ENCODE results near the gene DNAJC5. TPM values are rescaled to one million over a fixed set of nuclear protein-coding genes. Genes with fewer than 3 reads are reported as not detected.

DNAJC5 gene
- total RNA-seq, 2 donors from 2014 or later, result 31.1 to 31.7 TPM

DNA sequence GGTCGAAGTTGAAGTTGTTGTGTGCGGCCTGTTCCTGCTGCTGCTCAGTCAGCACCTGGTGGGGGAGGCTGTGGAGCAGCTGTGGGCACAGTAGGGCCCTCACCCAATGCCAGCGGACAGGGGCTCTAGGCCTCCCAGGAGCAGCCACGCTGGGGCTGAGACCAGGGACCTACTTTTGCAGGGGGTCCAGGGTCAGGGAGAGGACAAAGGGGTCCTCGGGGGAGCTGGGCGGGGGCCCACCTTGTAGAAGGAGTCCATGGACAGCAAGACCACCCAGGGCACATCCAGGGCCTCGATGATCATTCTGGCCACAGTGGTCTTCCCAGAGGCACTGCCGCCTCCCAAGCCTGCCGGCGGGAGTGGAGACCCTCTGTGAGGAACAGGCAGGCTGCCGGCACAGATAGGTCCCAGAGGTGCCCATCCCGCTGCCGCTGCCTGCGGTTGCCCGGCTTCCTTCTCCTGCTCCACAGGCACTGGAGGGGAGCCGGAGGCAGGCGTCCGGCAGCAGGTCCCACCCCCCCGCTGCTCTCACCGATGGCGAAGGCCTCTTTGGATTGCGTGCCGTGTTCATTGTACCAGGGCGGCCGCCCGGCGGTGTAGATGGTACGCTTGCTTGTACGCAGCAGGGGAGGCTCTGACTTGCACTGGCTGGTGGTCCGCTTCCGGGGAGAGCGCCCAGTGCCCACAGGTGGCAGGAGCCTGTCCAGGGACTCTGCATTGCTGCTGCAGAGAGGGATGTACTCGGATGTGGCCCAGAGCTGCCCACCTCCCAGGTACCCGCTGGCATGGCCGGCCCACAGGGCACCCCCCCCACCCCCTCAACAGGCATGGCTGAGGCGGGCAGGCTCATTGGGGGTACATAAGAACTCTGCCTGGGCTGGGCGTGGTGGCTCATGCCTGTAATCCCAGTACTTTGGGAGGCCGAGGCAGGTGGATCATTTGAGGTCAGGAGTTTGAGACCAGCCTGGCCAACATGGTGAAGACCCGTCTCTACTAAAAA is 51.3 kb downstream of the DNAJC5 start:
- intact Hi-C loops (cut with DNase I), result no loop called here
- DNase-seq (ENCODE audit: low spot score), result no peak

DNA sequence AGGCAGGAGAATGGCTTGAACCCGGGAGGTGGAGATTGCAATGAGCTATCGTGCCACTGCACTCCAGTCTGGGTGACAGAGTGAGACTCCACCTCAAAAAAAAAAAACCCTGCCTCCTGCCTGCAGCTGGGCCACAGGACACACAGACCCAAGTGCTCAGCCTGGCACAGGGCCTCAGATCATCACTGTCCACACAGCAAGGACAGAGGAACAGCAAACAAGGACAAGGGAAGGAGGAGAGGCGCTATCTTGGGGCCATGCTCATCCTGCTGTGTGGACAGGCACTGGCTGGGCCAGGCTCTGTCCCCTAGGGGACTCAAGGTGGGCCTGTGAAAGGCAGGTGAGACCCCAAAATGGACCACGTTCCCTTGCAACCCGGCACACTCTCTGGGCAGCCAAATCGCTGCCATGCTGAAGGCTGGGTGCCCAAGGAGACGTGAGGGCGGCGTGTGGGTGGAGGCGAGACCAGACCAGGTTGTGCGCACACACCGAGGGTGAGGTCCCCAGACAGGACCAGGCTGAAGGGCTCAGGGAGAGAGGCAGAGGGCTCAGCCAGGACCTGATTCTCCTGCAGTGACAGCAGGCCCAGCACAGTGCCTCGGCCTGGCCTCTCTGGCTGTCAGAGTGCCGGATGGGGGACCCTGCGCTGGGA is 52.2 kb downstream of the DNAJC5 start:
- no peak for DNase-seq (ENCODE audit: low spot score)
- intact Hi-C loops (cut with DNase I), result no loop called here

GRCh38 chr20:63947638-63948456 is 52.9 kb downstream of the DNAJC5 start:
- intact Hi-C loops (cut with DNase I), result no loop called here
- no peak for DNase-seq (ENCODE audit: low spot score)

- intact Hi-C loops (cut with DNase I), result no loop called here
- DNase-seq (ENCODE audit: low spot score), result no peak
Measured at GRCh38 chr20:63950701-63951397, 55.9 kb downstream of the DNAJC5 start.

GRCh38 chr20:63951398-63952209 is 56.7 kb downstream of the DNAJC5 start:
- DNase-seq (ENCODE audit: low spot score), result no peak

GRCh38 chr20:63952210-63952535 is 57.2 kb downstream of the DNAJC5 start:
- no peak for DNase-seq (ENCODE audit: low spot score)
- intact Hi-C loops (cut with DNase I), result no loop called here

More at GRCh38 chr20:63951398-63952209, 56.7 kb downstream of the DNAJC5 start:
- intact Hi-C loops (cut with DNase I), result no loop called here

- intact Hi-C loops (cut with DNase I), result no loop called here
- DNase-seq (ENCODE audit: low spot score), result no peak
Measured at GRCh38 chr20:63952769-63953168, 57.8 kb downstream of the DNAJC5 start.

DNA sequence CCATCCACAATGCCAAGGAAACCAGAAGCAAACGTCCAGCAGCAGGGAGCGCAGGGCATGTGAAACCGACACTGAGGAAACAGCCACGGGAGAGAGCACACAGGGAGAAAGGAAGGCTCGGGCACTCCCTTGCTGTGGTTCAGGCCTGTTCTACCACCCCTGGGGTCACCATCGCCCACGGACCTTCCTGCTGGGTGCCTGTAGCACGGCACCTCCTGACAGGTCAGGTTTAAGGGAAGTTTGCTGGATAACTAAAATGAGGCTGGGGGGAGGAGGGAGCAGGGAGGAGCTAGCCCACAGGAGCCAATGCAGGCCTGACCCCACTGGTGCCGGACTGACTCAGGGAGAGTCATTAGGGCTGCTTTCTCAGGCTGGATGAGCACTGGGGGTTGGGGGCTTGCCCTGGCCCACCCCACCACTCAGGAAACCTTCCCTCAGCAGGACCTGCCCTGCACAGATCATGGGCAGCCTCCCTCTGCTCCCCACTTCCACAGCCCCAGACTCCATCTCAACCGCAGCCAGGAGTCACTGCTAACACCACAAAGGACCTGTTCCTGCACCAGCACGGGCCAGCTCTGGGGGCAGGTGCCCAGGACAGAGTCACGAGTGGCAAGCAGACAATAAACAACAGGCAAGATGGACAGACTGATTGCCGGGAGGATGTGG is 59.0 kb downstream of the DNAJC5 start:
- intact Hi-C loops (cut with DNase I), result no loop called here
- no peak for DNase-seq (ENCODE audit: low spot score)

DNA sequence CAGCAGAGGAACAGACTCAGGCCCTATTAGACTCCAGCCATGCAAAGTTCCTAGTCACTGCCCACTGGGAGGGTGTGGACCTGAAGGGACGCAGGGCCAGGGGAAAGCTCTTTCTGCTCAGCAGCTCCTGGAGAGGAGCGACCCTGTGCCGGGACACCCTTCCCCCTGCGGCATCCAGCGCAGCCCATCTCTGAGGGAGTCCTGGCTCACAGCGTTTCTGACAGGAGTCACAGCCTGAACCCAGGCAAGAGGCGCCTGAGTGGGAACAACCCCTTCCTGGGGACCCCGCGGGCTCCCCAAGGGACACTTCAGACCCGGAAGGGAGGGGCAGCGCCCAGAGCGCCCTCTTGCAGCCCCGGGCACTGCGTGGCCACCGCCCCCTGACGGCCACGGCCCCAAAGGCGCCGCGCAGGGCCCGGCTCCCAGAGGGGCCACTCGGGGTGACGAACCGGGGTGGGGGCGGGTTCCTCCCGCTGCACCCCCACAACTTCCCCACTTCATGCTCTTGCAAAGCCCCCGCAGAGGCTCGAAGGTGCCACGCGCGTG is 60.4 kb downstream of the DNAJC5 start:
- intact Hi-C loops (cut with DNase I), result no loop called here
- no peak for DNase-seq (ENCODE audit: low spot score)

DNA sequence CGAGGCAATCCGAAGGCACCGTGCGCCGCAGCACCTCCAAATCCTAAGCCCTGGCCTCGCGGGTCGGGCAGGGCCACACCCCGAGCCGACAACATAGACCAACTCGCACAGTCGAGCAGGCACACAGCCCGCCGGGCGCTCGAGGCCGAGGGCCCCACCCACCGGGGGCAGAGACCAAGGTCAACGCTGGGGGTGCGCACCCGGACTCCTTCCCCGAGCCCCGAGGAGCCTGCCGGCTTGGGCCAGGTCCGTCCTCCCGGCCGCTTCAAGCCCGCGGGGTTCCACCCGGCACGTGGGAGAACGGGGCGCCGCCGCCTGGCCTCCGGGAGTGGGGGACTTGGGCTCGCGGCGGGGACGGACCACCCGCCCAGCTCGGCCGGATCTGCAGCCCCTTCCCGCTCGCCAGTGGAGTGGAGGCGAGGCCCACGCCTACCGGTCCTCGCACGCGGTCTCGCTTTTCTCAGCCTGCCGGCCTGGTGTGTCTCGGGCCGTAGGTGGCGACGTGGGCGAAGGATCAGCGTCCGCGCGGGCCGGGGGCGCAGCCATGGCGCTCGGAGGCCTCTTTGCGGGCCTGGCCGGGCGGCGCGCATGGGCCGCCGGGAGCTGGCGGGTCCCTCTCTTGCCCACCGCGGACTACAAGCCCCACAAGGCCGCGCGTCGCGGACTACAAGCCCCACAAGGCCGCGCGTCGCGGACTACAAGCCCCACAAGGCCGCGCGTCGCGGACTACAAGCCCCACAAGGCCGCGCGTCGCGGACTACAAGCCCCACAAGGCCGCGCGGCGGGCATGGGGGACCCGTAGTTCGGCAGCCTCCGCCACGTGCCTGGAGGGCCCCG is 61.1 kb downstream of the DNAJC5 start, which contains the start of gene UCKL1:
Gene UCKL1, minus strand, starts transcription at position 590 of the 837 bp plus-strand sequence. Its CDS starts 44 bp downstream, at position 546.
- DNase-seq (ENCODE audit: low spot score), result peak; percentile 98
- intact Hi-C loops (cut with DNase I), result no loop called here

DNA sequence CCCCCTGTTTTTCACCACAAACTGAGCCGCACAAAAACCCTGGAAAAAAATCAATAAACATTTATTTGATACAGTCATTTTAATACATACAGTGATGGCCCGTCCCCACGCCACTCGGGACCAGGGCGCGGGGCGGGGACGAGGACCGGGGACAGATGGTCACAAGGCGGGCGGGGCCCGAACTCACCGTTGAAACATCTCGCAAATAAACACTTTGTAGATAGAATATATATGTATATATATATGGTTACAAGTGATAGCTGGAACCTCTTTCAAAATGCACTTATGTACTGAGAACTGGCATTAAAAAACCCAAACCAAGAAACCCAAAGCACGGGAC is 61.7 kb downstream of the DNAJC5 start:
- no peak for DNase-seq (ENCODE audit: low spot score)
- intact Hi-C loops (cut with DNase I), result no loop called here

- no peak for DNase-seq (ENCODE audit: low spot score)
- intact Hi-C loops (cut with DNase I), result no loop called here
Measured at GRCh38 chr20:63957004-63957689, 62.2 kb downstream of the DNAJC5 start.

GRCh38 chr20:63957690-63958441 is 62.9 kb downstream of the DNAJC5 start:
- no peak for DNase-seq (ENCODE audit: low spot score)
- intact Hi-C loops (cut with DNase I), result no loop called here

- intact Hi-C loops (cut with DNase I), result no loop called here
- DNase-seq (ENCODE audit: low spot score), result no peak
Measured at GRCh38 chr20:63958471-63958870, 63.5 kb downstream of the DNAJC5 start.

DNA sequence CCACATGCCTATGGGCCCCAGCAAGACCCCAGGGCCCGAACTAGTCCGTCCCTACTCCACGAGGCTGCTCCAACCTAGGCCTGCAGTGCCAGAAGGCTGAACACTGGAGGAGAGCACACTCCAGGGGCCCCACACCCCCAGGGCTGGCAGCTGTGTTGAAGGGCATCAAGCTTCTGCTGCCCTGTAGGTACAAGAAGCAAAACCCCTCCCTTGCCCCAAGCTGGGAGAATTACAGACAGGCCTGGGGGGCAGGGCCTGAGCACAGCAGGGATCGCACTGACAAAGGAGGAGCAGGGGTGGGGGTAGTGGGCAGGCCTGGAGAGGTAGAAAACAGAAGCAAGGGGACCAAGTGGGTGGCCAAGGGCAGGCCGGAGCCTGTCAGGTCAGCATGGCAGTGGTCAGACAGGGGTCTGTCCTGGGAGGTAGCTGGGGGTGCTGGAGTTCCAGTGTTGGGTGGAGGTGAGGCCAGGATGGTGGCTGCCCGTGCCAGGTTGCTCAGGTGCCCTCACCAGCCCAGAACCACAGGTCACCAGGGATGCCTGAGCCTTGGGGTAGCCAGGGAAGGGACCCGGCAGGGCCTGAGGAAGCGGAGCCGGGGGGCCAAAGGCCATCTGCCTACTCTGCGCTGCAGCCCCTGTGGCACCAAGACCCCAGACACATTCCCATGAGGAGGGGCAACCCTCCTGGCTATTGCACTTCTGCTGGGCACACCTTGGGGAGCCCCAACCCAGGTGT is 64.2 kb downstream of the DNAJC5 start:
- intact Hi-C loops (cut with DNase I), result no loop called here
- DNase-seq (ENCODE audit: low spot score), result no peak

Data from posterior vena cava (tissue), 2 donors.